ENCODE data around the gene MMP28.

DNA sequence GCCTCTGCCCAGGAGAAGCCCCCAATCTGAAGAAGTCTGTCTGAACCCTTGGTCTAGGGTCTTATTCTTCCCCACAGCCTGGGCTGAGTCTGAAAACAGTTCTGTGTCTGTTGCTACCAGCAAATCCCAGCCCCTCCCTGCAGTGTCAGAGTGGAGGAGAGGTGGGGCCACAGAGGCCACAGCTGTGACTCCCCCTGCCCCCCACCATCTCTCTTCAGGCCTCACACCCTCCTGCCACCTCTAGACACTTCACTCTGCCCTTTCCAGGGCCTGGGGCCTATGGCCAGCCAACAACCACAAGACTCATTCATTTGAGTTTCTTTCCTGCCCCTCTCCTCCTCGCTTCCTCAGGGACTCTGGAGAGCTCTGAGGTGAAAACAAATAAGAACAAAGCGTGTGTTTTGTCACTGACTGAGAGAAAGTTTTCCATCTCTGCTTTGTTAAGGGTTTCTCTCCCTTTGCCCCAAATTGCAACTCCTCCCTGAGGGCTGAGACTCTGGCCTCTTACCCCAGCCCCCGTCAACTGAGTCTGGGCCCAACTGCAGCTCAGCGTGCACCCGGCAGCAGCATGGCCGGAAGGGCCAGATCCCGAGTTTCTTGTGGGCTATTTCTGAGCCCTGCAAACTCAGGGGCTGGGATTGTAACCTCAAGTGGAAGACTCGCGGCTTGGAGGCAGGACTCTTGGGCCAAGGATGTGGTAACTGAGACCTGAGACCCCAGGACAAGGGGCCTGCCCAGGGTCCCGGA lies 21.6 kb downstream of the MMP28 start:
- TF ChIP-seq ZNF274 (IDR thresholded peaks at IDR 0.05; ENCODE audit: low read depth, low read length) = no peak
- TF ChIP-seq YY1 (IDR thresholded peaks at IDR 0.05; ENCODE audit: insufficient read depth, insufficient read length) = no peak
- TF ChIP-seq SUZ12 (IDR thresholded peaks at IDR 0.05; ENCODE audit: extremely low read depth, insufficient read depth, insufficient read length) = no peak

Data from NT2/D1 (cell line).